ENCODE measurements around the gene MUC6.

MUC6 gene

GRCh38 chr11:1049911-1050580, 13.5 kb upstream of the MUC6 start:
- DNase-seq: no peak

- DNase-seq: no peak
Measured at GRCh38 chr11:1049431-1049891, 12.9 kb upstream of the MUC6 start.

GRCh38 chr11:1049071-1049405, 12.5 kb upstream of the MUC6 start:
- no peak for DNase-seq

- no peak for DNase-seq
Measured at GRCh38 chr11:1048375-1049070, 12.0 kb upstream of the MUC6 start.

GRCh38 chr11:1047595-1048156, 11.2 kb upstream of the MUC6 start:
- DNase-seq: no peak

- DNase-seq: no peak
Measured at GRCh38 chr11:1044160-1044559, 7.6 kb upstream of the MUC6 start.

- no peak for DNase-seq
Measured at GRCh38 chr11:1043563-1044096, 7.1 kb upstream of the MUC6 start.

- DNase-seq: no peak
Measured at GRCh38 chr11:1042626-1043562, 6.4 kb upstream of the MUC6 start.

GRCh38 chr11:1041936-1042608, 5.6 kb upstream of the MUC6 start:
- DNase-seq: no peak

- no peak for DNase-seq
Measured at GRCh38 chr11:1041471-1041870, 5.0 kb upstream of the MUC6 start.

- DNase-seq: no peak
Measured at GRCh38 chr11:1041149-1041467, 4.6 kb upstream of the MUC6 start.

GRCh38 chr11:1040428-1041148, 4.1 kb upstream of the MUC6 start:
- no peak for DNase-seq

GRCh38 chr11:1039481-1040427, 3.2 kb upstream of the MUC6 start:
- DNase-seq: no peak

GRCh38 chr11:1038921-1039320, 2.4 kb upstream of the MUC6 start:
- no peak for DNase-seq

- DNase-seq: no peak
Measured at GRCh38 chr11:1038361-1038760, 1.8 kb upstream of the MUC6 start.

- no peak for DNase-seq
Measured at GRCh38 chr11:1037506-1038055, 1.1 kb upstream of the MUC6 start.

GRCh38 chr11:1036931-1037330, 413 bp upstream of the MUC6 start:
- DNase-seq: no peak

GRCh38 chr11:1035577-1036283, 788 bp downstream of the MUC6 start:
- DNase-seq: no peak

GRCh38 chr11:1034456-1035295, 1.8 kb downstream of the MUC6 start:
- no peak for DNase-seq

All from retina (tissue), 1 donor.